ENCODE data around the gene ITGB2.

Gene ITGB2

GRCh38 chr21:44948426-44949120 is 27.9 kb upstream of the ITGB2 start:
- no peak for TF ChIP-seq CTCF (IDR thresholded peaks at IDR 0.05; ENCODE audit: insufficient read depth, low read length, missing control alignments)
- ChIA-PET CTCF (interaction anchor here (0.7 to 27.1 kb wide), 20 partner anchors 8 to 204 kb away, joined by 3 to 601 read pairs (median 6); no protein-coding TSS in a partner anchor), POLR2A (no interaction called here)

GRCh38 chr21:44947930-44948331 is 27.2 kb upstream of the ITGB2 start:
- no peak for TF ChIP-seq CTCF (IDR thresholded peaks at IDR 0.05; ENCODE audit: insufficient read depth, low read length, missing control alignments)
- no peak for DNase-seq (ENCODE audit: low read depth, low spot score)
- no peak overlapping the region for H3K4me3 ChIP-seq (ENCODE audit: low read depth, low read length)
- POLR2A ChIA-PET = no interaction called here
- CTCF ChIA-PET = interaction anchor here (0.7 to 27.1 kb wide), 13 partner anchors 7 to 191 kb away, joined by 3 to 601 read pairs (median 6); no protein-coding TSS in a partner anchor

More at GRCh38 chr21:44948426-44949120, 27.9 kb upstream of the ITGB2 start:
- H3K4me3 ChIP-seq (ENCODE audit: low read depth, low read length) = no peak overlapping the region
- no peak for DNase-seq (ENCODE audit: low read depth, low spot score)

GRCh38 chr21:44947111-44947929 is 26.6 kb upstream of the ITGB2 start:
- POLR2A ChIA-PET = no interaction called here
- no peak overlapping the region for H3K4me3 ChIP-seq (ENCODE audit: low read depth, low read length)
- CTCF ChIA-PET = interaction anchor here (1.0 to 27.1 kb wide), 10 partner anchors 10 to 192 kb away, joined by 3 to 601 read pairs (median 7); no protein-coding TSS in a partner anchor
- DNase-seq (ENCODE audit: low read depth, low spot score) = no peak
- TF ChIP-seq CTCF (IDR thresholded peaks at IDR 0.05; ENCODE audit: insufficient read depth, low read length, missing control alignments) = no peak

GRCh38 chr21:44946254-44947041 is 25.7 kb upstream of the ITGB2 start:
- POLR2A ChIA-PET = no interaction called here
- H3K4me3 ChIP-seq (ENCODE audit: low read depth, low read length) = no peak overlapping the region
- CTCF ChIA-PET = interaction anchor here (0.9 to 27.1 kb wide), 4 partner anchors 139 to 192 kb away, joined by 3 to 601 read pairs (median 136); no protein-coding TSS in a partner anchor

GRCh38 chr21:44944596-44944995 is 23.9 kb upstream of the ITGB2 start:
- no peak for TF ChIP-seq CTCF (IDR thresholded peaks at IDR 0.05; ENCODE audit: insufficient read depth, low read length, missing control alignments)
- DNase-seq (ENCODE audit: low read depth, low spot score) = no peak
- POLR2A ChIA-PET = no interaction called here
- CTCF ChIA-PET = interaction anchor here (1.8 to 27.1 kb wide), 3 partner anchors 7 to 194 kb away, joined by 4 to 601 read pairs (median 270); no protein-coding TSS in a partner anchor
- H3K4me3 ChIP-seq (ENCODE audit: low read depth, low read length) = no peak overlapping the region

More at GRCh38 chr21:44946254-44947041, 25.7 kb upstream of the ITGB2 start:
- TF ChIP-seq CTCF (IDR thresholded peaks at IDR 0.05; ENCODE audit: insufficient read depth, low read length, missing control alignments) = no peak
- DNase-seq (ENCODE audit: low read depth, low spot score) = no peak

All from AG04449 (cell line).